Adrenal gland (tissue), 12 donors: ENCODE results near the gene TNFAIP8. TPM values are rescaled to one million over a fixed set of nuclear protein-coding genes. Genes with fewer than 3 reads are reported as not detected.
"Not testable (repeated sequence)": the region's sequence is repeated elsewhere in the genome, so short reads cannot be mapped to it uniquely, and the experiment has no call there.

ENCODE experiments used
- DNase-seq, 7 donors: peaks; one replicate each; pipeline ENCODE4 v3.0.0-alpha.2; 2019 to 2020
- H3K27ac ChIP-seq, 5 donors: fragments of 200-600 bp; sonication (generic) in 4 of 5; 1 replicate in 3 of 5; 2 replicates in 2 of 5; pipeline versions ENCODE4 v1.5.1 to v1.8.0; 2016 to 2020; ENCODE audit warnings: mild to moderate bottlenecking in 1 of 5
- H3K27me3 ChIP-seq: fragments of 200-600 bp; 2 replicates; pipeline ENCODE4 v1.8.0; 2021
- H3K36me3 ChIP-seq, 2 donors: fragments of 200-600 bp; replicated peaks in 1 of 2; 1 replicate in 1 of 2; 2 replicates in 1 of 2; pipeline versions ENCODE4 v1.5.1 to v1.8.0; 2018 to 2022
- H3K4me1 ChIP-seq, 2 donors: fragments of 200-600 bp; replicated peaks in 1 of 2; 1 replicate in 1 of 2; 2 replicates in 1 of 2; pipeline versions ENCODE4 v1.5.1 to v1.8.0; 2018 to 2021
- H3K4me3 ChIP-seq, 4 donors: fragments of 200-600 bp; sonication (generic) in 3 of 4; one replicate each; pipeline ENCODE4 v1.5.1; 2016 to 2018
- H3K9me3 ChIP-seq, 3 donors: fragments of 200-600 bp; sonication (generic) in 1 of 3; replicated peaks in 1 of 3; 1 replicate in 2 of 3; 2 replicates in 1 of 3; pipeline versions ENCODE4 v1.5.1 to v1.8.0; 2016 to 2021
- CTCF ChIP-seq, 6 experiments: fragments of 450-650 bp in 4 of 6; fragments of 200-600 bp in 2 of 6; sonication (generic) in 1 of 6; IDR thresholded peaks; 1 replicate in 5 of 6; 2 replicates in 1 of 6; pipeline versions ENCODE4 v1.5.1 to v1.8.0; 2016 to 2021; ENCODE audit warnings: antibody characterized with exemption in 6 of 6, mild to moderate bottlenecking in 2 of 6, moderate library complexity in 1 of 6
- POLR2A ChIP-seq, 2 donors: fragments of 450-650 bp; IDR thresholded peaks; one replicate each; pipeline ENCODE4 v1.6.1; 2017; ENCODE audit warnings: antibody characterized with exemption in 2 of 2, mild to moderate bottlenecking in 2 of 2, moderate library complexity in 1 of 2
- WGBS, 4 donors: extraction: QIAGEN DNeasy Blood & Tissue Kit in 2 of 4; methylation state at CpG; one replicate each; pipeline versions ENCODE4 v1.1.5 to v1.1.7; 2013 to 2017; 5-methylcytosine and 5-hydroxymethylcytosine counted together
- intact Hi-C, 2 donors: fragments of 100-400 bp; cut with DNase I; formaldehyde crosslinking; loops; one replicate each; pipeline versions ENCODE4 v1.14.1 to v1.15.0; 2022 to 2023
- polyA plus RNA-seq, 3 donors: library from polyadenylated mRNA; stranded (reverse); fragments of 200-250 nt in 2 of 3; fragments of 350-450 nt in 1 of 3; fragmentation: Illumina TruSeq in 1 of 3; extraction: RNeasy Lipid Tissue Mini Kit (QIAGEN cat#74804) in 1 of 3; gene quantifications; one replicate each; pipeline ENCODE4 v1.2.3, GENCODE V29; 2013 to 2014
- total RNA-seq, 9 donors: library from RNA; depleted of rRNA in 4 of 9; stranded (reverse); fragments of >200 nt in 4 of 9; fragments of 120-200 nt in 1 of 9; fragmentation: NEBNext Ultra II Directional in 1 of 9; extraction: Animal tissue kit (Norgen Biotek cat#: 25700) in 1 of 9; gene quantifications; one replicate each; pipeline versions ENCODE4 v1.1.0 to v1.2.4, GENCODE V29; 2013 to 2023
- donor health status: healthy with polysubstance abuse.
- donor health status: Bipolar disorder and iron deficiency.
- donor health status: DM: yes; HTN: yes; CAD: no.
- donor health status: DM: no; HTN: no; CAD: no.
- donor health status: DM: no; HTN: no; CAD: no.
- donor health status: DM: yes; HTN: yes; CAD: no.

Gene TNFAIP8
- total and polyA plus RNA-seq, 12 donors = 1.4 to 12.7 (median 5.5) TPM

GRCh38 chr5:119410448-119411159, 54.8 kb downstream of the TNFAIP8 start:
- H3K27me3 ChIP-seq = no peaks in the 10 kb centered on the region
- intact Hi-C loops = loop anchor here in 1 of 2 donors (5.0 kb wide), 1 partner anchor 423 kb away; the partner anchor contains the start of gene DTWD2
- H3K9me3 ChIP-seq = no peaks in the 10 kb centered on the region
- no peak for DNase-seq
- TF ChIP-seq CTCF (IDR thresholded peaks at IDR 0.05) (no peak), POLR2A (IDR thresholded peaks at IDR 0.05) (no peak)
- no peak overlapping the region for H3K27ac ChIP-seq
- peaks cover 8 to 9% of the 10 kb centered on the region in 2 donors for H3K4me1 ChIP-seq
- no peaks in the 10 kb centered on the region for H3K36me3 ChIP-seq
- H3K4me3 ChIP-seq = no peak overlapping the region
- WGBS, 4 donors = 73 to 83% (median 81%) methylated on average over 3 to 4 of the region's 4 CpGs

GRCh38 chr5:119411361-119412278, 55.8 kb downstream of the TNFAIP8 start:
- Histone ChIP-seq H3K36me3 (no peaks in the 10 kb centered on the region), H3K9me3 (no peaks in the 10 kb centered on the region), H3K4me1 (peaks cover 8 to 9% of the 10 kb centered on the region in 2 donors), H3K4me3 (peak overlapping the region in 2 of 4 donors; percentile 36 to 64), H3K27me3 (no peaks in the 10 kb centered on the region), H3K27ac (peak overlapping the region in 4 of 5 donors; percentile 42 to 75 (median 66))
- peak; percentile 51 to 82 (median 64) for DNase-seq
- no peak for TF ChIP-seq POLR2A (IDR thresholded peaks at IDR 0.05)
- TF ChIP-seq CTCF (IDR thresholded peaks at IDR 0.05) = peak; percentile 86 to 96 (median 93)
- intact Hi-C loops = loop anchor here in 1 of 2 donors (5.0 kb wide), 1 partner anchor 424 kb away; the partner anchor contains the start of gene DTWD2
- 6 to 9% (median 8%) methylated on average over 14 to 15 of the region's 15 CpGs for WGBS, 4 donors

- H3K27ac ChIP-seq = peak overlapping the region in 1 of 5 donors; percentile 56
- no peaks in the 10 kb centered on the region for H3K36me3 ChIP-seq
- no peaks in the 10 kb centered on the region for H3K27me3 ChIP-seq
- 31 to 34% (median 32%) methylated on average over 9 of the region's 9 CpGs for WGBS, 4 donors
- intact Hi-C loops = loop anchor here in 1 of 2 donors (5.0 kb wide), 1 partner anchor 425 kb away; the partner anchor contains the start of gene DTWD2
- TF ChIP-seq POLR2A (IDR thresholded peaks at IDR 0.05) (no peak), CTCF (IDR thresholded peaks at IDR 0.05) (no peak)
- peaks cover 8 to 9% of the 10 kb centered on the region in 2 donors for H3K4me1 ChIP-seq
- DNase-seq = no peak
- peak overlapping the region in 1 of 4 donors; percentile 64 for H3K4me3 ChIP-seq
- no peaks in the 10 kb centered on the region for H3K9me3 ChIP-seq
These were observed 56.7 kb downstream of the TNFAIP8 start for GRCh38 chr5:119412279-119413227.

GRCh38 chr5:119414124-119414734, 58.4 kb downstream of the TNFAIP8 start:
- peak in 2 of 7 donors; percentile 22 to 26 for DNase-seq
- H3K9me3 ChIP-seq, H3K4me3 ChIP-seq, H3K4me1 ChIP-seq, H3K27ac ChIP-seq, H3K36me3 ChIP-seq, H3K27me3 ChIP-seq: not testable (repeated sequence)
- 74 to 84% (median 77%) methylated on average over 13 of the region's 13 CpGs for WGBS, 4 donors
- intact Hi-C loops = loop anchor here in 1 of 2 donors (5.0 kb wide), 1 partner anchor 427 kb away; the partner anchor contains the start of gene DTWD2
